Hematopoietic multipotent progenitor cell treated with erythropoietin and hydrocortisone succinate and interleukin-3 and kit ligand, for 4 days (in vitro differentiated cells): ENCODE data around the gene GNA12.
A peak's percentile ranks its signal among the peaks of the same experiment; 100 is the strongest.

ENCODE experiments used
- DNase-seq: peaks from one replicate; pipeline ENCODE4 v3.0.0-alpha.2; 2015

Gene GNA12

GRCh38 chr7:2834748-2835441 is 9.2 kb downstream of the GNA12 start:
- no peak for DNase-seq

- DNase-seq, result no peak
These were observed 10.8 kb downstream of the GNA12 start for GRCh38 chr7:2833083-2833910.

DNA sequence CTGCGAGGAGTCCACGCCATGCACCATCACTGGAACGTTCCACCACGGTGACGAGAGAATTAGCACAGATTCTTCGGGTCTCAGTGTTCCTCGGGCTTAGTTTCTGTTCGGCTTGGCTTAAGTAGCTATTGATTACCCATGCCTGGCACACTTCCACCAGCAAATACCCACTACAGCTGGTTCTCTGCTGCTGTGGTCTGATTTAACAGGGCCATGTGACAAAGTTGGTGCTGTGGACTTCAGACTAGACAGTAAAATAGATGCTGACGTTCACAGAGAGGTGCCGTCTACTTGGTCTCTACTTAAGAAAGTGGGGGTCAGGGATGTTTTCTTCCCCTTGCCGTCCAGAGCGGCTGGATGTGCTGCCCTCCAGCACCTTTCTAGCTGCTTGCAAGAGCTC is 11.6 kb downstream of the GNA12 start:
- no peak for DNase-seq

DNA sequence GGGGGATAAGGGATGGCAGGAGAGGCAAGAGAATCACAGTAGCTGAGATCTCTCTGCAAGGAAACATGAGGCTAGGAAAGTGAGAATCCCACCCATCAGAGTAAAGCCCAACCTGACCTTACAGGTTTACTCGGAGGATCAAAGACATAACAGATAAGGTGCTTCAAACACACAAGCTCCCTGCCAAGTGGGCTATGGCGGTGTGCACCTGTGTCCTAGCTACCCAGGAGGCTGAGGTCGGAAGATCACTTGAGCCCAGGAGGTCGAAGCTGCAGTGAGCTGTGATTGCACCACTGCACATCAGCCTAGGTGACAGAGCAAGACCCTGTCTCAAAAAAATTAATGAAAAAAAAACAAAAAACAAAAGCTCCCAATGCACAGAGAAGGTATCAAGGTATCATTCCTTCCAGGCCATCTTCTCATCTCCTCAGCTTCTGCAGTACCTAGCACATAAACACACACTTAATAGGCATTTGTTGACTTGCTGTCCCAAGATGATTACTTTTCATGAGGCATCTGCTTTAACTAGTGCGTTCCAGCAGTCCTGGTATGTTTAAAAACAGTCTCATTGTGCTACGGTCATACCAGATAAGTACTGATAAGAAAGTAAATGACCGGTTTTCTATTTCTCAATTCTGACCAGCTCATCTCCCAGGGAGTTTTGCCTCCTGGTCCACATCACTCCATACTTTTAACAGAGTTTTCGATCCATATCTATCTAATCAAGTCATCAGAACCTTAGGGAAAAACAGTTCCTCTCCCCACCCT is 13.3 kb downstream of the GNA12 start:
- no peak for DNase-seq

DNA sequence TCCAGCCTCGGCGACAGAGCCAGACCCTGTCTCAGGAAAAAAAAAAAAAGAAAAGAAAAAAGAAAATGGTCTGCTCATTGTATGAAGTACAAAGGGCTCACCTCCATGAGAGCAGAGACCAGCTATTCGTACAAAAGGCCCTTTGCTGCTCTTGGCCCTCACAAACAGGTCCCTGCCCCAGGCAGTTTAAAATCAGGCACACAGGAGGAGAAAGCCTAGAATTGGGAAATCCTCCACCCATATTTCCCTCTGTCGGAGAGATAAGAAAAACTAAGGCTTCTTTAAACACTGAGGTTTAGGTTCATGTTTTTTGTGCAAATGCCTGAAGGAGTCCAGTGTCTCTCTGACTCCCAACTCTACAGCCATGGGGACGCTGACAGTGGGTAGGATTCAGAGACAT is 15.1 kb downstream of the GNA12 start:
- DNase-seq, result no peak

DNA sequence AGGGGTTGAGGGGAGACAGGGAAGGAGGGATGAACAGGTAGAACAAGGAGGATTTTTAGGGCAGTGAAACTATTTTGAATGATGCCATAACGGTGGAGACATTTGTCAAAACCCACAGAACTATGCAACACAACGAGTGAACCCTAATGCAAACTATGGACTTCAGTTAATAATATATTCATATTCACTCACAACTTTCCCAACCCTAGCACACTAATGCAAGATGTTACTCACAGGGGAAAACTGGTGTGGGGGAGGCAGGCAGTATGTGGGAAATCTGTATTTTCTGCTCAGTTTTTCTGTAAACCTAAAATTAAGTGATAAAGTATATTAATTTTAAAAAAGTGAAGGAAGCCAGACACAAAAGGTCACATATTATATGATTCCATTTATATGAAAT is 17.3 kb downstream of the GNA12 start:
- no peak for DNase-seq

DNA sequence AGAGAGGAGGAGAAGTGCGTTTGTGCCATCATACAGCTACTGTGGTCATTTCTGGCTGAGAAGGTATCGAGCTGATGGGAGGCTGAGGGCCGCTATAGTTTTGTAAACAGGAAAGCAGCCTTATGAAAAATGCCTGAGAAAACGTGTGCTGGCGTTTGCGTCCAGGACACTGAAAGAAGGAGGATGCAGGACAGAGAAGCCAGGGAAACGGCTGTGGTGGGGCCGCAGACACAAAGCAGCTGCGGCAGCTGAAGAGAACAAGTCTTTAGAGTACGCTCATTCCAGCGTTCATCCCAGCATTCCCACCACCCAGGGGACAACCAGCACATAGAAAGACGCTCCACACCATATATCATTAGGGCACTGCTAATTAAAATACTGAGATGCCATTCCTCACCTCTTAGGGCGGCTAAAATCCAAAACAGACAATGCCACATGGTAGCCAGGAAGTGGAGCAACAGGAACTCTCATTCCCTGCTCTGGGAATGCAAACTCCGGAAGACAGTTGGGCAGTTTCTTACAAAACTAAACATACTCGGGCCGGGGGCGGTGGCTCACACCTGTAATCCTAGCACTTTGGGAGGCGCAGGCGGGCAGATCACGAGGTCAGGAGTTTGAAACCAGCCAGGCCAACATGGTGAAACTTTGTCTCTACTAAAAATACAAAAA is 18.4 kb downstream of the GNA12 start:
- DNase-seq, result no peak

DNA sequence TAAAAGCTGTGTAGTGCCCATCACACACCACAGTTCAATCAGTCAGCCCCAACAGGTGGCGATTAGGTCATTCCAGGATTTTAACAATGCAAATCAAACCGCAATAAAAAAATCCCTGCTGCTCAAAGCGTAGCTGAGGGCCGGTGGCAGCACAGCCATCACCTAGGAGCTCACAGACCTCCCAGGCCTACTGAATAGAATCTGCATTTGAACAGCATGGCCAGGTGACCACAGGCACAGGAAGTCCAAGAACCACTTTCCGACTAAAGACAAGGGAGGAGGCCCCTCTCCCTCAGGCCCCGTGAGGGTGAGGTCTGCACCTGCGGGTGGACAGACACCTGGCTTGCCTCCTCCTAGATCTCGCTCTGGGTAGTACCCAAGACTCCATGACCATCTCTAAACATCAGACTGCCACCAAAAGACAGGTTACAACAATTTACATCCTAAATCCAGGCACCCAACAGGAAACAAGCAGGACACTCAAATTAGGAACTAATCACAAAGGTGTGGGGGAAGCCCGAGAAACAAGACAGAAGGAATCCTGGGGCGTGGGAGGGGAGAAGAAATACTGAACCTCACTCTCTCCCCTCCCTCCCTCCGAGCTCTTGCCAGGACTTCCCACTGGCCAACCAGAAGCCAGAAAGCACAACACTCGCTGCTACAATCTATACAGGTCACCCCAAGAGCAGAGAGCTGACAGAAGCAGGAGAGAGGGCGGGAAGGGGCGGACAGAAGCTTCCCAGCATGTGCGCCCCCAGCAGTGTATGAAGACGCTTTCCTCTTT is 19.2 kb downstream of the GNA12 start:
- DNase-seq, result no peak

GRCh38 chr7:2824026-2824677 is 20.0 kb downstream of the GNA12 start:
- no peak for DNase-seq

GRCh38 chr7:2823130-2823529 is 21.0 kb downstream of the GNA12 start:
- peak; percentile 51 for DNase-seq

- DNase-seq, result no peak
These were observed 22.1 kb downstream of the GNA12 start for GRCh38 chr7:2821842-2822507.

DNA sequence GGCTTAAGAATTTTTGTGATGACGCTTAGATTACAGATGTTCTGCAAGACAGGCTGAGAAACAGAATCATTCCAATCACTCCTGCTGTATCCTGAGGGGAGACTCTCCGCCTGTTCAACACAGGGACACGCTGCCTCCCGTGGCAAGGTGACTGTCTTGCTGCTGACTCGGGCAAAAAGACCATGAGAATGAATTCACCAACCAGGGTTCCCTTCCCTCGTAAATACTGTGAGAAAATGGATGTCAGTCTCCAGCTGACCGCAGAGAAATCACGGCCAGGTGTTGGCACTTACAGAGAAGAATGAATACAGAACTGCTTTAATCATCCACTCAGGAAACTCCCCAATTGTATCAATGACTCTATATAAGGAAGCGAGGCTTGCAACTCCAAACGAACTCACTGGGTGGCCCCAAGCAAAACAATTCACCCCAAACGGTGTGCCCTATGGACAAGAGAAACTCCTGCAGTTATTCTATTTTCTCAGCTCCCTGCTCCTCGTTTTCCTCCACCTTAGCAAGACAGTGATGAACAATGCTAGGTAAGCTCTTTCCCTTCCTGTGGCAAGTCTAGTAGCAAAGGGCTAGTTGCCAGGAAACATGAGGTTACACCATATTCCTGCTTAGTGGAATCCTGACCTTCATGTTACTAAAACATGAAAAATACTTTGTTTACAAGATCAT is 22.8 kb downstream of the GNA12 start:
- no peak for DNase-seq

DNA sequence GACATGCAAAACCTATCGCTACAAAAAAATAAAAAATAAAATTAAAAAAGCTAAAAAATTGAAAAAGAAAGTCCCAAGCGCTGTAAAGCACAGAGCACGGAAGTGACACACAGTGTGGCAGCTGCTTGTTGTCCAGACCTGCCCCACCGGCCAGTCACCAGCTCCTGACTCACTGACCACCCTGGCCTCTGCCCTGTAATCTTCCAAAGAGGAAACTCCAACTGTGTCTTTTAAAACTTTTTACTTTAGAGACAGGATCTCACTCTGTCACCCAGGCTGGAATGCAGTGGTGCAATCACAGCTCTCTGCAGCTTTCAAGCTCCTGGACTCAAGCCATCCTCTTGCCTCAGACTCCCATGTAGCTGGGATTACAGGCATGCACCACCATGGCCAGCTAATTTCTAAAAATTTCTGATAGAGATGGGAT is 23.6 kb downstream of the GNA12 start:
- no peak for DNase-seq

DNA sequence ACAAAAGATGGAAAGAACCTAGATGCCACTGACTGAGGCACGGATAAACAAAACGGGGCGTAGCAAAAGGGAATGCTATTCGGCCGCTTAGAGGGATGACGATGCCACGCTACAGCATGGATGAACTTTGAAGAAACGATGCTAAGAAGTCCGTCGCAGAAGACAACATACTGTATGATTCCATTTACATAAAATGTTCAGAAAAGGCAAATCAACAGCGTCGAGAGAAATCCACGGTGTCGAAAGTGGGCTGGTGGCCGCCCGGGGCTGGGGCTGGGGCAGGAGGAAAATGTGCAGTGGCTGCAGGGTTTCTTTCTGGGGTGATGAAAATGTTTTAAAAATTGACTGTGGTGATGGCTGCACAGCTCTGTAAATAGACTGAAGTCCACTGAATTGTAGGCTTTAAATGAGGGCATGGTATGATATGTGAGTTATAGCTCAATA is 24.1 kb downstream of the GNA12 start:
- no peak for DNase-seq

DNA sequence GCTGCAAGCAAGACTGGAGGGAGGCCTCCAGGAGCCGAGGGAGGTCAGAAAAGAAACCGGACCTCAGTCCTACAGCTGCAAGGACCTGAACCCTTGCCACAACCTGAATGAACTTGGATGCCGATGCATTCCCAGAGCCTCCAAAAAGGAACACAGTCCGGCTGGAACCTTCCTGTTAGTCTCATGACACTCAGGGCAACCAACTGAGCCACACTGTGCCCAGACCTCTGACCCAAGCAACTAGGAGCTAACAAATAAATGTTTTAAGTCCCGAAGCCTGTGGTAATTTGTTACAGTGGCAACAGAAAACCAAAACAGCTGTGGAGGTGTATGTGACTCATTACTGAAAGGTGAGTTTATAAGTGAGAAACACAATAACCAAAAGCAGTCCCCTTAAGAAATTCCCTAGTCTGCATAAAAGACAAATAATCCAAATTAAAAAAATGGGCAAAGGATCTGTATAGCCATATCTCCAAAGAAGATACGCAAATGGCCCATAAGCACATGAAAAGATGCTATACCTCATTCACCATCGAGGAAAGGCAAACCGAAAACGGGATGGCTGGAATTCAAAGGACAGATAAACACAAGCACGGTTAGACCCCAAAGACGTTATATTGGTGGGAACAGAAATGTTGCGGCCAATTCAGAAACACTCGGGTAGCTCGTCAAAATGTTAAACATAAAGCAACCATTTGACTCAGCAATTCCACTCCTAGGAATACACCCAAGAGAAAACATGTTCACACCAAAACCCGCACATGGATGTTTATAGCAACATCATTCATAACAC is 24.8 kb downstream of the GNA12 start:
- DNase-seq, result no peak

- DNase-seq, result no peak
These were observed 25.5 kb downstream of the GNA12 start for GRCh38 chr7:2818653-2819052.

- DNase-seq, result no peak
These were observed 26.0 kb downstream of the GNA12 start for GRCh38 chr7:2818121-2818520.

DNA sequence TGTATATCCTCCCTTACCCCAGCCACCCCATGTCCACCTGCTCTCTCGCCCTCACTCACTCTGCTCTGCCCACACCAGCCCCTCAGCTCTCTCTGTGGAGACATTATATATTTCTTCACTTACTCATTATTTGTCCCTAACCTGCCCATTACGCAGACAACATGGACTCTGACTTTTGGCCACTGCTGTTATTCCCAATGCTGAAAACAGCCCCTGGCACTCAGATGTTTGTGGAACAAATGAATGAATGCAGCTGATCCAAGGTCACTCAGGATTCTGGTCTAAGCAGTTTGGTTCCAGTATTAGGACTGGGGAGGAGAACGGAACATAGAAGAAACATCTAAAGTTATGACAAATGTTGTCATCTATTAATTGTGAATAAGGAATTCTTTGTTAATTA is 26.7 kb downstream of the GNA12 start:
- DNase-seq, result no peak

GRCh38 chr7:2815875-2816245 is 28.2 kb downstream of the GNA12 start:
- DNase-seq, result no peak
